Heart right ventricle (tissue), 16 donors: Measurements from ENCODE around the gene ELOVL3. TPM values are rescaled to one million over a fixed set of nuclear protein-coding genes. Genes with fewer than 3 reads are reported as not detected.
"Not testable (repeated sequence)": the region's sequence is repeated elsewhere in the genome, so short reads cannot be mapped to it uniquely, and the experiment has no call there.

ENCODE experiments used
- ATAC-seq, 8 donors: fragments of 200-7000 bp; cut with Tn5 transposase; one replicate each; pipeline ENCODE4 v1.9.1; 2020; ENCODE audit warnings: mild to moderate bottlenecking in 8 of 8, moderate library complexity in 8 of 8, moderate number of reproducible peaks in 1 of 8
- DNase-seq, 2 donors: peaks; one replicate each; pipeline ENCODE4 v3.0.0-alpha.2; 2020
- H3K27ac ChIP-seq, 10 donors: fragments of 200-600 bp; sonication (generic) in 2 of 10; one replicate each; pipeline versions ENCODE4 v1.5.0 to v1.8.0; 2020 to 2022; ENCODE audit warnings: mild to moderate bottlenecking in 3 of 10
- H3K27me3 ChIP-seq, 7 donors: fragments of 200-600 bp; one replicate each; pipeline ENCODE4 v1.8.0; 2021 to 2022; ENCODE audit warnings: mild to moderate bottlenecking in 2 of 7
- H3K36me3 ChIP-seq, 9 donors: fragments of 200-600 bp; sonication (generic) in 1 of 9; one replicate each; pipeline versions ENCODE4 v1.5.0 to v1.8.0; 2020 to 2022; ENCODE audit warnings: mild to moderate bottlenecking in 2 of 9
- H3K4me1 ChIP-seq, 9 donors: fragments of 200-600 bp; sonication (generic) in 1 of 9; one replicate each; pipeline versions ENCODE4 v1.5.0 to v1.8.0; 2020 to 2022; ENCODE audit warnings: mild to moderate bottlenecking in 4 of 9
- H3K4me3 ChIP-seq, 10 donors: fragments of 200-600 bp; sonication (generic) in 2 of 10; one replicate each; pipeline versions ENCODE4 v1.5.0 to v1.8.0; 2020 to 2022; ENCODE audit warnings: mild to moderate bottlenecking in 7 of 10, moderate library complexity in 2 of 10
- H3K9me3 ChIP-seq, 11 donors: fragments of 200-600 bp in 10 of 11; sonication (generic) in 2 of 11; one replicate each; pipeline versions ENCODE4 v1.5.0 to v1.8.0; 2013 to 2022; ENCODE audit warnings: mild to moderate bottlenecking in 2 of 11, control low read depth in 1 of 11, moderate library complexity in 1 of 11
- WGBS, 2 donors: extraction: QIAGEN DNeasy Blood & Tissue Kit; methylation state at CpG; one replicate each; pipeline ENCODE4 v1.1.7; 2013; ENCODE audit warnings: inconsistent platforms in 1 of 2; 5-methylcytosine and 5-hydroxymethylcytosine counted together
- intact Hi-C, 10 donors: fragments of 100-400 bp; cut with DNase I; formaldehyde crosslinking; loops; one replicate each; pipeline versions ENCODE4 v1.11.1 to v1.14.2; 2022
- polyA plus RNA-seq, 2 donors: library from polyadenylated mRNA; stranded (reverse); fragments of 200-250 nt; gene quantifications; one replicate each; pipeline ENCODE4 v1.2.3, GENCODE V29; 2013
- total RNA-seq, 10 donors: library from RNA; stranded (reverse); fragmentation: NEBNext Ultra II Directional in 3 of 10; extraction: Animal tissue kit (Norgen Biotek cat#: 25700) in 3 of 10; gene quantifications; one replicate each; pipeline versions ENCODE4 v1.2.1 to v1.2.4, GENCODE V29; 2021 to 2023
- TF ChIP-seq, protein P1 (sequence below), 9 donors: fragments of 200-600 bp; sonication (generic) in 2 of 9; IDR thresholded peaks; one replicate each; pipeline versions ENCODE4 v1.5.0 to v1.8.0; 2021 to 2022; ENCODE audit warnings: antibody characterized with exemption in 9 of 9, mild to moderate bottlenecking in 5 of 9, moderate library complexity in 1 of 9
- donor health status: Arrhythmogenic right ventricular cardiomyopathy.
- donor health status: ischemic (EF 13 %, LVEDD 7.1; RV severe dilation, severe dysfunction).
- donor health status: healthy with polysubstance abuse.
- donor health status: DM: no; HTN: yes; CAD: no.
- donor health status: DM: no; HTN: no; CAD: no.
- donor health status: ischemic (EF 25% LVEDD 6.9; RV normal size, moderate dysfunction).
- donor health status: ischemic (EF 25% LVEDD 5.7; RV mildly dilated, moderate dysfunction).
- donor health status: healthy.
- donor health status: DM: yes; HTN: yes; CAD: no.
- donor health status: Ischemic cardiomyopathy.
- donor health status: ischemic (EF 35%, LVEDD 5.7; RV mildly dilated, moderate dysfunction).
- donor health status: nonischemic (EF 11% LVEDD 7.7; RV severe dilation, severe dysfunction).
- donor health status: DM: yes; HTN: yes; CAD: no.
- donor health status: PGD.
- donor health status: ischemic (EF 29% LVEDD 5.4; RV normal size, mild dysfunction).
- donor health status: nonischemic (EF 23%, LVEDD 6.1; RV moderate dilation, normal function).

Gene ELOVL3
- total and polyA plus RNA-seq, 12 donors: 0.22 to 0.45 (median 0.27) TPM; not detected in 8

DNA sequence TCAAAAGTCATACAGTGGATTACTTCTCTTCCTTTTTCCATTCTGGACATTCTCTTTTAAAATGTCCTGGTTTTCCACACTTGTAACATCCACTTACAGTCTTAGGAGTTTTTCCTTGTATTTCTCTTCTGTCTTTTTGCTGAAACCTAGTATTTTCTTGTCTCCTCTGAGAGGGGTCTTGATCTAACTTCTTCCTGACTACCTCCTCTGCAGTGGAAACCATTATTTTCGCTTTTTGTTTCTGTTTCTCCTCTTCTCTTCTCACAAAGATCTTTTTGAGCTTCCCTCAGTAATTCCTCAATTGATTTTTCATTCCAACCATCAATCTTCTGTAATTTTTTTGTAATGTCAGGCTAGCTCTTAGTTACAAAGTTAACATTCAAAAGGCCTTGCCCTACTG, 23.7 kb upstream of the ELOVL3 start:
- Histone ChIP-seq H3K4me1 (no peaks in the 10 kb centered on the region), H3K9me3 (peaks cover 0 to 17% (median 9%) of the 10 kb centered on the region in 11 donors), H3K27ac (no peak overlapping the region), H3K4me3 (no peak overlapping the region), H3K36me3 (no peaks in the 10 kb centered on the region), H3K27me3 (no peaks in the 10 kb centered on the region)
- ATAC-seq (no peak), DNase-seq (no peak)
- WGBS, 2 donors: 53 to 68% methylated on average over 1 of the region's 1 CpG
- intact Hi-C loops: no loop called here
- TF ChIP-seq, protein P1, sequence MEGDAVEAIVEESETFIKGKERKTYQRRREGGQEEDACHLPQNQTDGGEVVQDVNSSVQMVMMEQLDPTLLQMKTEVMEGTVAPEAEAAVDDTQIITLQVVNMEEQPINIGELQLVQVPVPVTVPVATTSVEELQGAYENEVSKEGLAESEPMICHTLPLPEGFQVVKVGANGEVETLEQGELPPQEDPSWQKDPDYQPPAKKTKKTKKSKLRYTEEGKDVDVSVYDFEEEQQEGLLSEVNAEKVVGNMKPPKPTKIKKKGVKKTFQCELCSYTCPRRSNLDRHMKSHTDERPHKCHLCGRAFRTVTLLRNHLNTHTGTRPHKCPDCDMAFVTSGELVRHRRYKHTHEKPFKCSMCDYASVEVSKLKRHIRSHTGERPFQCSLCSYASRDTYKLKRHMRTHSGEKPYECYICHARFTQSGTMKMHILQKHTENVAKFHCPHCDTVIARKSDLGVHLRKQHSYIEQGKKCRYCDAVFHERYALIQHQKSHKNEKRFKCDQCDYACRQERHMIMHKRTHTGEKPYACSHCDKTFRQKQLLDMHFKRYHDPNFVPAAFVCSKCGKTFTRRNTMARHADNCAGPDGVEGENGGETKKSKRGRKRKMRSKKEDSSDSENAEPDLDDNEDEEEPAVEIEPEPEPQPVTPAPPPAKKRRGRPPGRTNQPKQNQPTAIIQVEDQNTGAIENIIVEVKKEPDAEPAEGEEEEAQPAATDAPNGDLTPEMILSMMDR (IDR thresholded peaks at IDR 0.05): no peak

GRCh38 chr10:102208311-102209035, 17.6 kb upstream of the ELOVL3 start:
- Histone ChIP-seq H3K27me3 (no peaks in the 10 kb centered on the region), H3K4me3 (no peak overlapping the region), H3K9me3 (peaks cover 0 to 14% (median 9%) of the 10 kb centered on the region in 11 donors), H3K36me3 (no peaks in the 10 kb centered on the region), H3K4me1 (peaks cover 0 to 16% (median 12%) of the 10 kb centered on the region in 9 donors), H3K27ac (no peak overlapping the region)
- intact Hi-C loops: no loop called here
- ATAC-seq (peak in 5 of 8 donors; percentile 16 to 35 (median 29)), DNase-seq (no peak)
- TF ChIP-seq, protein P1 (IDR thresholded peaks at IDR 0.05): no peak
- 13 to 22% methylated on average over 5 of the region's 5 CpGs for WGBS, 2 donors

DNA sequence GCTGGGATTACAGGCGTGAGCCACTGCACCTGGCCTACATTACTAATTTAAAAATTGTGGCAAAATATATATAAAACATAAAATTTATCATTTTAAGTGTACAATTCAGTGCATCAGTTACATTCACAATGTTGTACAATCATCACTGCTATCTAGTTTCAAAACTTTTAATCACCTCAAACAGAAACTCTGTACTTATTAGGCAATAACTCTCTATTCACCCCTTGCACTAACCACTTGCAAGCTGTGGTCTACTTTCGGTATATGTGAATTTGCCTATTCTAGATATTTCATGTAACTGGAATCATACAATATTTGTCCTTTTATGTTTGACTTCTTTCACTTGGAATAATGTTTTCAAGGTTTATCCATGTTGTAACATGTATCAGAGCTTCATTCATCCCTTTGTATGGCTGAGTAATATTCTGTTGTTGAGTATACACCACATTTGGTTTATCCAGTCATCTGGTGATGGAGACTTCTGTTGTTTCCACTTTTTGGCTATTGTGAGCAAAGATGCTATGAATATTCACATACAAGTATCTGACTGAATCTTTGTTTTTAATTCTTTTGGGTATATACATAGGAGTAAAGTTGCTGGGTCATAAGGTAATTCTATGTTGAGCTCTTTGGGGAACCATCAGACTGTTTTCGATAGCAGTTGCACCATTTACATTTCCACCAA, 14.3 kb upstream of the ELOVL3 start:
- TF ChIP-seq, protein P1 (IDR thresholded peaks at IDR 0.05): no peak
- DNase-seq (no peak), ATAC-seq (no peak)
- H3K4me3 ChIP-seq: no peak overlapping the region
- intact Hi-C loops: no loop called here
- 94% methylated on average over 3 of the region's 3 CpGs for WGBS, 2 donors
- H3K36me3 ChIP-seq: no peaks in the 10 kb centered on the region
- no peak overlapping the region for H3K27ac ChIP-seq
- no peaks in the 10 kb centered on the region for H3K9me3 ChIP-seq
- peaks cover 0 to 16% (median 12%) of the 10 kb centered on the region in 9 donors for H3K4me1 ChIP-seq
- no peaks in the 10 kb centered on the region for H3K27me3 ChIP-seq

- ATAC-seq, DNase-seq: not testable (repeated sequence)
Observed at GRCh38 chr10:102213599-102213998, 12.5 kb upstream of the ELOVL3 start.

More at GRCh38 chr10:102213599-102213998, 12.5 kb upstream of the ELOVL3 start:
- H3K36me3 ChIP-seq, H3K9me3 ChIP-seq, intact Hi-C loops, H3K27ac ChIP-seq, H3K4me3 ChIP-seq, H3K27me3 ChIP-seq, H3K4me1 ChIP-seq: not testable (repeated sequence)
- WGBS, 2 donors: 74 to 87% methylated on average over 4 of the region's 4 CpGs
